Measurements from ENCODE around the gene TUBGCP6. TPM values are rescaled to one million over a fixed set of nuclear protein-coding genes. Genes with fewer than 3 reads are reported as not detected.
A peak's percentile ranks its signal among the peaks of the same experiment; 100 is the strongest.

The TUBGCP6 gene
- total RNA-seq, 4 donors from 2014 or later: 64.6 to 102 (median 80.3) TPM

GRCh38 chr22:50182176-50183081 lies 62.4 kb downstream of the TUBGCP6 start:
- Histone ChIP-seq H3K36me3 (no peaks in the 10 kb centered on the region), H3K27ac (peak overlapping the region; percentile 53 to 83 (median 77)), H3K27me3 (no peaks in the 10 kb centered on the region), H3K9me3 (no peaks in the 10 kb centered on the region), H3K4me1 (peaks cover 35 to 42% of the 10 kb centered on the region in 2 donors), H3K4me3 (replicated peaks in 1 of 3) (no peak overlapping the region)
- DNase-seq: peak; percentile 91 to 95
- WGBS, 2 donors: 63 to 69% methylated on average over 14 to 17 of the region's 31 CpGs
- intact Hi-C loops (cut with DNase I): no loop called here
- peak in 1 of 2 donors; percentile 35 for TF ChIP-seq POLR2A (IDR thresholded peaks at IDR 0.05)
- TF ChIP-seq, protein P1, sequence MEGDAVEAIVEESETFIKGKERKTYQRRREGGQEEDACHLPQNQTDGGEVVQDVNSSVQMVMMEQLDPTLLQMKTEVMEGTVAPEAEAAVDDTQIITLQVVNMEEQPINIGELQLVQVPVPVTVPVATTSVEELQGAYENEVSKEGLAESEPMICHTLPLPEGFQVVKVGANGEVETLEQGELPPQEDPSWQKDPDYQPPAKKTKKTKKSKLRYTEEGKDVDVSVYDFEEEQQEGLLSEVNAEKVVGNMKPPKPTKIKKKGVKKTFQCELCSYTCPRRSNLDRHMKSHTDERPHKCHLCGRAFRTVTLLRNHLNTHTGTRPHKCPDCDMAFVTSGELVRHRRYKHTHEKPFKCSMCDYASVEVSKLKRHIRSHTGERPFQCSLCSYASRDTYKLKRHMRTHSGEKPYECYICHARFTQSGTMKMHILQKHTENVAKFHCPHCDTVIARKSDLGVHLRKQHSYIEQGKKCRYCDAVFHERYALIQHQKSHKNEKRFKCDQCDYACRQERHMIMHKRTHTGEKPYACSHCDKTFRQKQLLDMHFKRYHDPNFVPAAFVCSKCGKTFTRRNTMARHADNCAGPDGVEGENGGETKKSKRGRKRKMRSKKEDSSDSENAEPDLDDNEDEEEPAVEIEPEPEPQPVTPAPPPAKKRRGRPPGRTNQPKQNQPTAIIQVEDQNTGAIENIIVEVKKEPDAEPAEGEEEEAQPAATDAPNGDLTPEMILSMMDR (IDR thresholded peaks at IDR 0.05): no peak

DNA sequence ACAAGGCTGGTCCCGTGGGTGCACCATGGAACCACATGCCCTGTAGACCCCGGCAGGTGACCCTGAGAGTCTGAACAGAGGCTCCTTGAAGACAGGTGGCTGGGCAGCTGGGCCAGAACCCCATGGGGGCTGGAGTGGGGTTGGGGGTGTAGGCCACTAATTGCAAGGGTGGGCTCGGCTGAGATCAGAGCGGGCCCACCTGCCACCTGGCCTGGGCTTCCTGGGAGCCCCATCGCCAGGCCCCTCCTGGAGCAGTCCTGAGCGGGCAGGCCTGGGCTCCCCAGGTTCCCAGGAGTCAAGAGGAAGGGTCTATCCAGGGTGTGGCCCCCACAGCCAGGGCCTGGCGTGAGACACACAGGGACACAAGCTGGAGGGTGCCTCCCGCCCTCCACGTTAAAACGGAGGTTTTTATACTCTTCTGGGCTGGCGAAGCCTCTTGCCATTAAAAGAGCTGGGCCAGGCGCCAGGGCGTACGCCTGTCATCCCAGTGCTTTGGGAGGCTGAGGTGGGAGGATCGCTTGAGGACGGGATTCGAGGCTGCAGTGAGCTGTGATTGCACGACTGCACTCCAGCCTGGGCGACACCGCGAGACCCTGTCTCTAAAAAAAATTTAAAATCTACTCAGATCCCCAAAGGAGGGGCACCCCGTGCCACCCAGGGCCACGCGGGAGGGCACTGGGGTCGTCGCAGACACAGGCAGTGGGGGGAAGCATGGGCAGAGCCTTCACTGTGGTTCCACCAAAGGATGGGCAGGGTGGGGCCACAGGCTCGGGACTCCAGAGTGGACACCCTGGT lies 63.9 kb downstream of the TUBGCP6 start:
- Histone ChIP-seq H3K4me3 (replicated peaks in 1 of 3) (no peak overlapping the region), H3K27me3 (no peaks in the 10 kb centered on the region), H3K9me3 (no peaks in the 10 kb centered on the region), H3K27ac (no peak overlapping the region), H3K36me3 (no peaks in the 10 kb centered on the region), H3K4me1 (peaks cover 26 to 32% of the 10 kb centered on the region in 2 donors)
- intact Hi-C loops (cut with DNase I): no loop called here
- DNase-seq: no peak
- WGBS, 2 donors: 89 to 95% methylated on average over 18 to 19 of the region's 27 CpGs
- TF ChIP-seq, protein P1 (IDR thresholded peaks at IDR 0.05): no peak
- TF ChIP-seq POLR2A (IDR thresholded peaks at IDR 0.05): no peak

DNA sequence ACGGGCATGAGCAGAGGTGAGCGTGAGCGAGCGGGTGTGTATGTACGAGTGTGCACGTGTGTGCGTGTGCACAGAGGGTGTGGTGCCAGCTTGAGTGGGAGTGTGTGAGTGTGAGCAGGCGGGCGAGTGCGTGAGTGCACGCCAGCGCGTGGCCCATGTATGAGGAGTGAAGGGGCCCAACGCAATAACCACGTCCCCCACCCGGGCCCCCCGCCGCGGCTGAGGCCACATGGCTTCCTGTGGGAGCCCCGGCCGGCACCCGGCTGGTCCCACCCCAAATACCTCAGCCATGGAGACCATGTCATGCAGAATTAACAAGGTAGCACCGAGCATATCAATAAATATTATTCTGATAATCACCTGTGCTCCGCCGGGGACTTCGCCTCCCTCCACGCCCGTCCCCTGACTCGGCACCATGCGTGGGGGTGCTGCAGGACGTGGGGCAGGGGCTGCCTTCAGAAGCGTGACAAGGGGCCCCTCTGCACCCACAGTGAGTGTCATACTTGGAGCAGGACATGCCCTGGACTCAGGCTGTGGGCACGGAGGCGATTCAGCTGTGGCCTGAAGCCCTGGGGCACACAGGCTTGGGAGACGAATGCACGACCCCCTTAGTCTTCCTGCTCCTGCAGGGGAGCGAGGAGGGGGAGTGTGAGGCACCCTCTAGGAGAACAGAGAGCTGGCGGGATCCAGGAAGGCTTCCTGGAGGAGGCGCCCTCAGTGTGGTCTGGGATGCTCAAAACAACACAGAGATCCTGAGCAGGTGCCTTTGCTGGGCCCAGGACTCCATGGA lies 64.7 kb downstream of the TUBGCP6 start:
- intact Hi-C loops (cut with DNase I): no loop called here
- no peak overlapping the region for H3K4me3 ChIP-seq (replicated peaks in 1 of 3)
- WGBS, 2 donors: 90% methylated on average over 20 to 36 of the region's 39 CpGs
- no peak for DNase-seq
- no peak for TF ChIP-seq POLR2A (IDR thresholded peaks at IDR 0.05)
- TF ChIP-seq, protein P1 (IDR thresholded peaks at IDR 0.05): no peak
- H3K27me3 ChIP-seq: no peaks in the 10 kb centered on the region
- H3K4me1 ChIP-seq: peaks cover 23 to 29% of the 10 kb centered on the region in 2 donors
- no peak overlapping the region for H3K27ac ChIP-seq
- H3K36me3 ChIP-seq: no peaks in the 10 kb centered on the region
- H3K9me3 ChIP-seq: no peaks in the 10 kb centered on the region

DNA sequence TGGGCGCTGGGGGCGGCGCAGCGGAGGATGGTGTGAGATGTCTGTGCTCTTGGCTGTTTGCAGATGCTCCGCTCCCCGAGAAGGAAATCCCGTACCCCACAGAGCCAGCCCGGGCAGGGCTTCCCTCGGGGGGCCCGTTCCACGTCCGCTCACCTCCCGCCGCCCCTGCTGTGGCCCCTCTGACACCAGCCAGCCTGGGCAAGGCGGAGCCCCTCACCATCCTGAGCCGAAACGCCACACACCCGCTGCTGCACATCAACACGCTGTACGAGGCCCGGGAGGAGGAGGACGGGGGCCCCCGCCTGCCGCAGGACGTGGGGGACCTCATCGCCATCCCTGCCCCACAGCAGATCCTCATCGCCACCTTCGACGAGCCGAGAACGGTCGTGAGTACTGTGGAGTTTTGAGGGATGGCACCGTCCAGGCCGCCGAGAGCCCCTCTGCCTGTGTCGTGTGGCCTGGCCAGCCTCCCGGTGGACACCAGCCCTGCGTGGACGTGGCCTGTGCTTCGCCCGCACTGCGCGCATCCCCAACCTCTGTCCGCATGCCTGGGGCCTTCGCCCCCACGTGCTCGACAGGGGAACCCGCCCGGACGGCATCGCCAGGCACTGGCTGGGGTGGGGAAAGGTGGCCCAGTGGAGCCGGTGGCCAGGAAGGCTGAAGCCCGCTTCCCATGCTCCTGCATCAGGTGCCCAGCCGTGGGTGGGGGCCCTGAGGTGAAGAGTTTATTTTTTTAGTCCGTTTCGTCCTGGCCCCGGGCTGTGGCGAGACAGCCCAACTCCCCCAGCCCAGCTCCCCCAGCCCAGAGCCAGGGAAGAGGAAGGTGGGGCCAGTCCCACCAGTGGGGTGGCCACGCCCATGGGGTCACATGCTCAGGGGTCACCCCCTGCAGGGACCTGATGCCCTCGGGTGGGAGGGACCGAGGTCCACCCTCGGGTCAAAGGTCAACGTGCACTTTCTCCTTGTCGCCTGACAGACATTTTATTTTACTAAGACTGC lies 65.7 kb downstream of the TUBGCP6 start:
- Histone ChIP-seq H3K36me3 (no peaks in the 10 kb centered on the region), H3K9me3 (no peaks in the 10 kb centered on the region), H3K27me3 (no peaks in the 10 kb centered on the region), H3K4me3 (replicated peaks in 1 of 3) (no peak overlapping the region), H3K4me1 (peaks cover 17 to 19% of the 10 kb centered on the region in 2 donors), H3K27ac (no peak overlapping the region)
- TF ChIP-seq, protein P1 (IDR thresholded peaks at IDR 0.05): no peak
- no peak for TF ChIP-seq POLR2A (IDR thresholded peaks at IDR 0.05)
- intact Hi-C loops (cut with DNase I): no loop called here
- no peak for DNase-seq
- WGBS, 2 donors: 90 to 91% methylated on average over 31 to 46 of the region's 64 CpGs

Data from thyroid gland (tissue), 4 donors.